Astrocyte (in vitro differentiated cells and primary cell): Measurements from ENCODE around the gene MRPL46. TPM values are rescaled to one million over a fixed set of nuclear protein-coding genes. Genes with fewer than 3 reads are reported as not detected.

Experiments
- DNase-seq: peaks from one replicate; pipeline ENCODE4 v3.0.0-alpha.2; 2010; ENCODE audit warnings: low read depth
- FAIRE-seq: peaks from 2 replicates; lab custom pipeline; 2011; peaks lifted over from hg19 to GRCh38; lab: Jason Lieb, UNC
- H2AFZ ChIP-seq: 2 replicates; pipeline ENCODE4 v1.6.0; 2012; ENCODE audit warnings: low read depth, low read length, inconsistent platforms
- H3K27ac ChIP-seq: 2 replicates; pipeline ENCODE4 v1.5.1; 2011; ENCODE audit warnings: low read depth, low read length, inconsistent platforms
- H3K27me3 ChIP-seq: 2 replicates; pipeline ENCODE4 v1.6.0; 2011; ENCODE audit warnings: low read length, inconsistent platforms; ENCODE audit not compliant: insufficient read depth
- H3K36me3 ChIP-seq: 2 replicates; pipeline ENCODE4 v1.5.1; 2011; ENCODE audit warnings: low read length, inconsistent platforms; ENCODE audit not compliant: insufficient read depth
- H3K4me1 ChIP-seq: 2 replicates; pipeline ENCODE4 v1.5.1; 2011; ENCODE audit warnings: low read length, inconsistent platforms; ENCODE audit not compliant: insufficient read depth
- H3K4me2 ChIP-seq: 2 replicates; pipeline ENCODE4 v1.6.0; 2012; ENCODE audit warnings: low read length, inconsistent platforms
- H3K4me3 ChIP-seq: 2 replicates; pipeline ENCODE4 v1.5.1; 2011; ENCODE audit warnings: low read depth, mild to moderate bottlenecking, low read length, inconsistent platforms; ENCODE audit not compliant: insufficient read depth
- H3K79me2 ChIP-seq: 2 replicates; pipeline ENCODE4 v1.6.0; 2012; ENCODE audit warnings: mild to moderate bottlenecking, low read length, inconsistent platforms; ENCODE audit not compliant: insufficient read depth
- H3K9ac ChIP-seq: 2 replicates; pipeline ENCODE4 v1.6.0; 2012; ENCODE audit warnings: mild to moderate bottlenecking, low read length, inconsistent platforms
- H3K9me3 ChIP-seq: 2 replicates; pipeline ENCODE4 v1.5.1; 2012; ENCODE audit warnings: low read depth, mild to moderate bottlenecking, low read length, inconsistent platforms; ENCODE audit not compliant: insufficient read depth
- H4K20me1 ChIP-seq: 2 replicates; pipeline ENCODE4 v1.6.0; 2012; ENCODE audit warnings: low read length, inconsistent platforms; ENCODE audit not compliant: insufficient read depth
- H3K27ac Mint-ChIP-seq: one replicate; pipeline ENCODE4 v1.8.0; 2021; ENCODE audit warnings: mild to moderate bottlenecking, mixed read lengths; ENCODE audit not compliant: unreplicated experiment
- H3K27me3 Mint-ChIP-seq: one replicate; pipeline ENCODE4 v1.8.0; 2021; ENCODE audit warnings: low read depth, mixed read lengths; ENCODE audit not compliant: unreplicated experiment
- H3K36me3 Mint-ChIP-seq: one replicate; pipeline ENCODE4 v1.8.0; 2021; ENCODE audit warnings: low read depth, mixed read lengths; ENCODE audit not compliant: unreplicated experiment
- H3K4me1 Mint-ChIP-seq: one replicate; pipeline ENCODE4 v1.8.0; 2021; ENCODE audit warnings: low read depth, mixed read lengths; ENCODE audit not compliant: unreplicated experiment
- H3K4me3 Mint-ChIP-seq: one replicate; pipeline ENCODE4 v1.8.0; 2021; ENCODE audit warnings: mild to moderate bottlenecking, moderate library complexity, mixed read lengths; ENCODE audit not compliant: unreplicated experiment
- H3K9me3 Mint-ChIP-seq: one replicate; pipeline ENCODE4 v1.8.0; 2021; ENCODE audit warnings: mild to moderate bottlenecking, mixed read lengths; ENCODE audit not compliant: unreplicated experiment
- CTCF ChIP-seq: IDR thresholded peaks from 2 replicates; pipeline ENCODE4 v1.5.1; 2011; ENCODE audit warnings: low read depth, mild to moderate bottlenecking, inconsistent platforms, low read length, moderate library complexity; ENCODE audit not compliant: insufficient read depth
- EZH2 ChIP-seq: IDR thresholded peaks from 2 replicates; pipeline ENCODE4 v1.6.1; 2012; ENCODE audit warnings: mild to moderate bottlenecking, low read length, inconsistent platforms; ENCODE audit not compliant: insufficient read depth
- total RNA-seq: library from RNA; stranded (reverse); gene quantifications from 2 replicates; pipeline ENCODE4 v1.2.1, GENCODE V29; 2021

Gene MRPL46
- total RNA-seq, 1 donor from 2014 or later: 24.3 TPM

- H3K27me3 ChIP-seq: no peaks in the 10 kb centered on the region
- no peak overlapping the region for H3K9ac ChIP-seq
- H3K4me3 ChIP-seq: no peak overlapping the region
- H3K27ac Mint-ChIP-seq: no peak overlapping the region
- no peak overlapping the region for H2AFZ ChIP-seq
- peaks cover 9% of the 10 kb centered on the region for H3K36me3 Mint-ChIP-seq
- TF ChIP-seq CTCF: no peak
- TF ChIP-seq EZH2: no peak
- H3K27me3 Mint-ChIP-seq: no peaks in the 10 kb centered on the region
- H3K9me3 ChIP-seq: no peaks in the 10 kb centered on the region
- H3K4me1 ChIP-seq: no peaks in the 10 kb centered on the region
- peaks cover 2% of the 10 kb centered on the region for H3K36me3 ChIP-seq
- H3K4me2 ChIP-seq: no peak overlapping the region
- H3K27ac ChIP-seq: no peak overlapping the region
- H3K4me3 Mint-ChIP-seq: no peak overlapping the region
- no peaks in the 10 kb centered on the region for H4K20me1 ChIP-seq
- H3K9me3 Mint-ChIP-seq: no peaks in the 10 kb centered on the region
- no peaks in the 10 kb centered on the region for H3K79me2 ChIP-seq
- DNase-seq (no peak), FAIRE-seq (no peak)
- no peaks in the 10 kb centered on the region for H3K4me1 Mint-ChIP-seq
These were observed 39.4 kb upstream of the MRPL46 start for GRCh38 chr15:88506628-88507027.

GRCh38 chr15:88505721-88506120, 38.5 kb upstream of the MRPL46 start:
- Histone ChIP-seq H3K27ac (no peak overlapping the region), H3K36me3 (peaks cover 2% of the 10 kb centered on the region), H3K79me2 (no peaks in the 10 kb centered on the region), H4K20me1 (no peaks in the 10 kb centered on the region), H3K27me3 (no peaks in the 10 kb centered on the region), H3K4me2 (no peak overlapping the region), H2AFZ (no peak overlapping the region), H3K9me3 (no peaks in the 10 kb centered on the region), H3K4me3 (no peak overlapping the region), H3K9ac (no peak overlapping the region), H3K4me1 (no peaks in the 10 kb centered on the region)
- Mint-ChIP-seq H3K4me1 (no peaks in the 10 kb centered on the region), H3K4me3 (no peak overlapping the region), H3K9me3 (no peaks in the 10 kb centered on the region), H3K27me3 (no peaks in the 10 kb centered on the region), H3K36me3 (peaks cover 4% of the 10 kb centered on the region), H3K27ac (no peak overlapping the region)
- TF ChIP-seq CTCF (no peak), EZH2 (no peak)
- FAIRE-seq (no peak), DNase-seq (no peak)

GRCh38 chr15:88504445-88504844, 37.3 kb upstream of the MRPL46 start:
- no peaks in the 10 kb centered on the region for H3K4me1 Mint-ChIP-seq

More at GRCh38 chr15:88504445-88504844, 37.3 kb upstream of the MRPL46 start:
- Histone ChIP-seq H3K9me3 (no peaks in the 10 kb centered on the region), H2AFZ (no peak overlapping the region), H3K79me2 (no peaks in the 10 kb centered on the region), H3K4me2 (no peak overlapping the region), H3K36me3 (peaks cover 2% of the 10 kb centered on the region), H4K20me1 (no peaks in the 10 kb centered on the region), H3K27ac (no peak overlapping the region), H3K4me3 (no peak overlapping the region), H3K4me1 (no peaks in the 10 kb centered on the region), H3K9ac (no peak overlapping the region), H3K27me3 (no peaks in the 10 kb centered on the region)
- Mint-ChIP-seq H3K36me3 (peaks cover 2% of the 10 kb centered on the region), H3K4me3 (no peak overlapping the region), H3K27ac (no peak overlapping the region), H3K9me3 (no peaks in the 10 kb centered on the region), H3K27me3 (no peaks in the 10 kb centered on the region)
- FAIRE-seq (no peak), DNase-seq (no peak)
- TF ChIP-seq EZH2 (no peak), CTCF (no peak)
